HepG2 (cell line): Measurements from ENCODE around the gene ATP6V0E2. TPM values are rescaled to one million over a fixed set of nuclear protein-coding genes. Genes with fewer than 3 reads are reported as not detected.
A peak's percentile ranks its signal among the peaks of the same experiment; 100 is the strongest.

Experiments
- GTF2F1 ChIP-seq: fragments of 150-350 bp; IDR thresholded peaks from 2 replicates; pipeline ENCODE4 v1.6.1; 2014; ENCODE audit warnings: low read length
- POLR2A ChIP-seq, 2 experiments: IDR thresholded peaks; 2 replicates each; pipeline ENCODE4 v1.6.1; 2011; ENCODE audit warnings: low read depth in 2 of 2, low read length in 2 of 2, mild to moderate bottlenecking in 1 of 2, moderate library complexity in 1 of 2; ENCODE audit not compliant: insufficient read depth in 1 of 2
- SAFB2 ChIP-seq: sonication (generic); formaldehyde crosslinking; IDR thresholded peaks from 2 replicates; pipeline ENCODE4 v1.5.1; 2020; ENCODE audit warnings: missing genetic modification reagents, low read depth, mild to moderate bottlenecking, borderline replicate concordance
- ZFP36 ChIP-seq: fragments of 150-350 bp; IDR thresholded peaks from 2 replicates; pipeline ENCODE4 v1.6.1; 2018; ENCODE audit warnings: borderline replicate concordance, low read length, low read depth; ENCODE audit not compliant: partially characterized antibody
- ZMAT3 ChIP-seq: sonication (generic); formaldehyde crosslinking; conservative IDR thresholded peaks from 2 replicates; pipeline ENCODE4 v1.7.0; 2021; ENCODE audit warnings: missing genetic modification reagents
- ZNF605 ChIP-seq: sonication (generic); formaldehyde crosslinking; IDR thresholded peaks from 2 replicates; pipeline ENCODE4 v1.8.0; 2022; ENCODE audit warnings: mild to moderate bottlenecking, missing genetic modification reagents
- polyA plus RNA-seq, 8 experiments: library from polyadenylated mRNA; depleted of rRNA in 3 of 8; stranded (reverse) in 7 of 8; unstranded in 1 of 8; fragments of >200 nt; fragmentation: Illumina TruSeq in 4 of 8; extraction: Trizol in 4 of 8; gene quantifications; 2 replicates each; pipeline versions ENCODE4 v1.2.1 to v1.2.3, GENCODE V29; 2011 to 2016; ENCODE audit warnings: low read depth in 4 of 8, missing spikeins in 1 of 8, mixed read lengths in 1 of 8; ENCODE audit not compliant: insufficient read depth in 1 of 8
- total RNA-seq, 5 experiments: library from RNA; depleted of rRNA; stranded (reverse); fragments of >200 nt; fragmentation: Illumina TruSeq; extraction: Trizol; gene quantifications; 2 replicates each; pipeline ENCODE4 v1.2.3, GENCODE V29; 2016; ENCODE audit warnings: low read depth in 1 of 5
- TF ChIP-seq, protein P1 (sequence below): IDR thresholded peaks from 2 replicates; pipeline ENCODE4 v1.6.1; 2012; ENCODE audit warnings: low read length, improper control_type of control experiment
- TF ChIP-seq, protein P2 (sequence below): sonication (generic); formaldehyde crosslinking; IDR thresholded peaks from 2 replicates; pipeline ENCODE4 v1.8.1; 2023; ENCODE audit warnings: mild to moderate bottlenecking, inconsistent platforms, moderate library complexity, missing genetic modification reagents, borderline replicate concordance
- TF ChIP-seq, protein P3 (sequence below): sonication (generic); formaldehyde crosslinking; IDR thresholded peaks from 2 replicates; pipeline ENCODE4 v1.5.1; 2020; ENCODE audit warnings: missing genetic modification reagents, mild to moderate bottlenecking, borderline replicate concordance
- TF ChIP-seq, protein P4 (sequence below): sonication (generic); formaldehyde crosslinking; IDR thresholded peaks from 2 replicates; pipeline ENCODE4 v1.4.0; 2020; ENCODE audit warnings: mild to moderate bottlenecking, missing genetic modification reagents
- TF ChIP-seq, protein P5 (sequence below): fragments of 450-650 bp; IDR thresholded peaks from 2 replicates; pipeline ENCODE4 v1.6.1; 2016
- TF ChIP-seq, protein P6 (sequence below): IDR thresholded peaks from 2 replicates; pipeline ENCODE4 v1.6.1; 2012; ENCODE audit warnings: inconsistent platforms
- TF ChIP-seq, protein P7 (sequence below), 2 experiments: sonication (generic) in 1 of 2; formaldehyde crosslinking in 1 of 2; IDR thresholded peaks; 2 replicates each; pipeline versions ENCODE4 v1.5.1 to v1.6.1; 2011 to 2020; ENCODE audit warnings: borderline replicate concordance in 1 of 2, low read depth in 1 of 2, low read length in 1 of 2, mild to moderate bottlenecking in 1 of 2, missing genetic modification reagents in 1 of 2, moderate library complexity in 1 of 2
- TF ChIP-seq, protein P8 (sequence below): sonication (generic); formaldehyde crosslinking; IDR thresholded peaks from 2 replicates; pipeline ENCODE4 v1.5.1; 2020; ENCODE audit warnings: mild to moderate bottlenecking, missing genetic modification reagents, moderate library complexity

ATP6V0E2 gene
- total and polyA plus RNA-seq, 2 of the 13 experiments (the other 11 are each of a cell fraction or from before 2014, with no cell fraction given) = 36.8 to 203 TPM

DNA sequence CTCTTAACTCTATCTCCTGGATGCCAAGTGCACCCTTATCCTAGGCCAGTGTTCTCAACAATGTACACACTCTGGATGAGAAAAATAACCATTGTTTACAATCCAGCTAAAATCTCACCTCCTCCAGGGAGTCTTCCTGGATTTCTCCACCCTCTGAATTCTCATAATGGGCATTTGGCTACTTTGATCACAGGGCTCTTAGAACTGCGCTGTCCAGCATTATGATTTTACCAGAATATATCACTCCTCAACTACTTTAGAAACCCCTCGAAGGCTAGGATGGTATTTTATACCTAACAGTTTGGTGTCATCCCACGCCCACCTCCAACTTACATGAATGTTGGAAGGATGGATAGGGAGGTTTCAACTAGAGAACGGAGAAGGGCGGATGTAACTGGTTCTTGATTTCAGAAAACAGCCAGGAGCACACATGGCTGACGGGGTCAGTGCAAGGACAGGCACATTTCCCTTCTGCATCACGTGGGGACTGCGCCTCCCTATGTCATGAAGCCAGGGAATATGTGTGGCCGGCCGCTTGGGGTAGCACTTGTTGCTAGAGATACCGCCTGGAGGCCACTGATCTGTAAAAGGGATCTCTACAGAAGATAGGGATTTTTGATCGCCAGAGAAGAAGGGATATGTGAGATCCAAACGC lies 1.2 kb upstream of the ATP6V0E2 start (continued):
- TF ChIP-seq, protein P1, sequence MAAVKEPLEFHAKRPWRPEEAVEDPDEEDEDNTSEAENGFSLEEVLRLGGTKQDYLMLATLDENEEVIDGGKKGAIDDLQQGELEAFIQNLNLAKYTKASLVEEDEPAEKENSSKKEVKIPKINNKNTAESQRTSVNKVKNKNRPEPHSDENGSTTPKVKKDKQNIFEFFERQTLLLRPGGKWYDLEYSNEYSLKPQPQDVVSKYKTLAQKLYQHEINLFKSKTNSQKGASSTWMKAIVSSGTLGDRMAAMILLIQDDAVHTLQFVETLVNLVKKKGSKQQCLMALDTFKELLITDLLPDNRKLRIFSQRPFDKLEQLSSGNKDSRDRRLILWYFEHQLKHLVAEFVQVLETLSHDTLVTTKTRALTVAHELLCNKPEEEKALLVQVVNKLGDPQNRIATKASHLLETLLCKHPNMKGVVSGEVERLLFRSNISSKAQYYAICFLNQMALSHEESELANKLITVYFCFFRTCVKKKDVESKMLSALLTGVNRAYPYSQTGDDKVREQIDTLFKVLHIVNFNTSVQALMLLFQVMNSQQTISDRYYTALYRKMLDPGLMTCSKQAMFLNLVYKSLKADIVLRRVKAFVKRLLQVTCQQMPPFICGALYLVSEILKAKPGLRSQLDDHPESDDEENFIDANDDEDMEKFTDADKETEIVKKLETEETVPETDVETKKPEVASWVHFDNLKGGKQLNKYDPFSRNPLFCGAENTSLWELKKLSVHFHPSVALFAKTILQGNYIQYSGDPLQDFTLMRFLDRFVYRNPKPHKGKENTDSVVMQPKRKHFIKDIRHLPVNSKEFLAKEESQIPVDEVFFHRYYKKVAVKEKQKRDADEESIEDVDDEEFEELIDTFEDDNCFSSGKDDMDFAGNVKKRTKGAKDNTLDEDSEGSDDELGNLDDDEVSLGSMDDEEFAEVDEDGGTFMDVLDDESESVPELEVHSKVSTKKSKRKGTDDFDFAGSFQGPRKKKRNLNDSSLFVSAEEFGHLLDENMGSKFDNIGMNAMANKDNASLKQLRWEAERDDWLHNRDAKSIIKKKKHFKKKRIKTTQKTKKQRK = no peak
- TF ChIP-seq GTF2F1 = no peak
- TF ChIP-seq, protein P2, sequence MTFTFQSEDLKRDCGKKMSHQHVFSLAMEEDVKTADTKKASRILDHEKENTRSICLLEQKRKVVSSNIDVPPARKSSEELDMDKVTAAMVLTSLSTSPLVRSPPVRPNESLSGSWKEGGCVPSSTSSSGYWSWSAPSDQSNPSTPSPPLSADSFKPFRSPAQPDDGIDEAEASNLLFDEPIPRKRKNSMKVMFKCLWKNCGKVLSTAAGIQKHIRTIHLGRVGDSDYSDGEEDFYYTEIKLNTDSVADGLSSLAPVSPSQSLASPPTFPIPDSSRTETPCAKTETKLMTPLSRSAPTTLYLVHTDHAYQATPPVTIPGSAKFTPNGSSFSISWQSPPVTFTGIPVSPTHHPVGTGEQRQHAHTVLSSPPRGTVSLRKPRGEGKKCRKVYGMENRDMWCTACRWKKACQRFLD (CRISPR knock-in tag) = no peak
- TF ChIP-seq, protein P3, sequence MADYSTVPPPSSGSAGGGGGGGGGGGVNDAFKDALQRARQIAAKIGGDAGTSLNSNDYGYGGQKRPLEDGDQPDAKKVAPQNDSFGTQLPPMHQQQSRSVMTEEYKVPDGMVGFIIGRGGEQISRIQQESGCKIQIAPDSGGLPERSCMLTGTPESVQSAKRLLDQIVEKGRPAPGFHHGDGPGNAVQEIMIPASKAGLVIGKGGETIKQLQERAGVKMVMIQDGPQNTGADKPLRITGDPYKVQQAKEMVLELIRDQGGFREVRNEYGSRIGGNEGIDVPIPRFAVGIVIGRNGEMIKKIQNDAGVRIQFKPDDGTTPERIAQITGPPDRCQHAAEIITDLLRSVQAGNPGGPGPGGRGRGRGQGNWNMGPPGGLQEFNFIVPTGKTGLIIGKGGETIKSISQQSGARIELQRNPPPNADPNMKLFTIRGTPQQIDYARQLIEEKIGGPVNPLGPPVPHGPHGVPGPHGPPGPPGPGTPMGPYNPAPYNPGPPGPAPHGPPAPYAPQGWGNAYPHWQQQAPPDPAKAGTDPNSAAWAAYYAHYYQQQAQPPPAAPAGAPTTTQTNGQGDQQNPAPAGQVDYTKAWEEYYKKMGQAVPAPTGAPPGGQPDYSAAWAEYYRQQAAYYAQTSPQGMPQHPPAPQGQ = no peak
- TF ChIP-seq POLR2A (IDR thresholded peaks at IDR 0.05; ENCODE audit: insufficient read depth in 1 of 2, low read depth in 2 of 2, low read length in 2 of 2) = 0 out of 4 replicates have a peak, but pooled peaks of 1 of the 2 experiments have one; percentile 22
- TF ChIP-seq, protein P4, sequence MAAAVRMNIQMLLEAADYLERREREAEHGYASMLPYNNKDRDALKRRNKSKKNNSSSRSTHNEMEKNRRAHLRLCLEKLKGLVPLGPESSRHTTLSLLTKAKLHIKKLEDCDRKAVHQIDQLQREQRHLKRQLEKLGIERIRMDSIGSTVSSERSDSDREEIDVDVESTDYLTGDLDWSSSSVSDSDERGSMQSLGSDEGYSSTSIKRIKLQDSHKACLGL (CRISPR knock-in tag) = no peak
- no peak for TF ChIP-seq ZMAT3 (CRISPR knock-in tag)
- TF ChIP-seq, protein P5, sequence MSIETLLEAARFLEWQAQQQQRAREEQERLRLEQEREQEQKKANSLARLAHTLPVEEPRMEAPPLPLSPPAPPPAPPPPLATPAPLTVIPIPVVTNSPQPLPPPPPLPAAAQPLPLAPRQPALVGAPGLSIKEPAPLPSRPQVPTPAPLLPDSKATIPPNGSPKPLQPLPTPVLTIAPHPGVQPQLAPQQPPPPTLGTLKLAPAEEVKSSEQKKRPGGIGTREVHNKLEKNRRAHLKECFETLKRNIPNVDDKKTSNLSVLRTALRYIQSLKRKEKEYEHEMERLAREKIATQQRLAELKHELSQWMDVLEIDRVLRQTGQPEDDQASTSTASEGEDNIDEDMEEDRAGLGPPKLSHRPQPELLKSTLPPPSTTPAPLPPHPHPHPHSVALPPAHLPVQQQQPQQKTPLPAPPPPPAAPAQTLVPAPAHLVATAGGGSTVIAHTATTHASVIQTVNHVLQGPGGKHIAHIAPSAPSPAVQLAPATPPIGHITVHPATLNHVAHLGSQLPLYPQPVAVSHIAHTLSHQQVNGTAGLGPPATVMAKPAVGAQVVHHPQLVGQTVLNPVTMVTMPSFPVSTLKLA = peak; percentile 43; the same call in 1 of the 2 replicates
- peak; percentile 56; the same call in 1 of the 2 replicates for TF ChIP-seq ZNF605 (CRISPR knock-in tag)
- TF ChIP-seq, protein P6, sequence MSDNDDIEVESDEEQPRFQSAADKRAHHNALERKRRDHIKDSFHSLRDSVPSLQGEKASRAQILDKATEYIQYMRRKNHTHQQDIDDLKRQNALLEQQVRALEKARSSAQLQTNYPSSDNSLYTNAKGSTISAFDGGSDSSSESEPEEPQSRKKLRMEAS = peak; percentile 69; the same call in 1 of the 2 replicates
- TF ChIP-seq, protein P7, sequence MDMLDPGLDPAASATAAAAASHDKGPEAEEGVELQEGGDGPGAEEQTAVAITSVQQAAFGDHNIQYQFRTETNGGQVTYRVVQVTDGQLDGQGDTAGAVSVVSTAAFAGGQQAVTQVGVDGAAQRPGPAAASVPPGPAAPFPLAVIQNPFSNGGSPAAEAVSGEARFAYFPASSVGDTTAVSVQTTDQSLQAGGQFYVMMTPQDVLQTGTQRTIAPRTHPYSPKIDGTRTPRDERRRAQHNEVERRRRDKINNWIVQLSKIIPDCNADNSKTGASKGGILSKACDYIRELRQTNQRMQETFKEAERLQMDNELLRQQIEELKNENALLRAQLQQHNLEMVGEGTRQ (IDR thresholded peaks at IDR 0.05; ENCODE audit: low read depth, low read length) = peak; percentile 89
- TF ChIP-seq, protein P7 (CRISPR knock-in tag; IDR thresholded peaks at IDR 0.05; ENCODE audit: borderline replicate concordance) = peak; percentile 90; the same call in 1 of the 2 replicates
- TF ChIP-seq SAFB2 = no peak
- peak; percentile 99 for TF ChIP-seq ZFP36
- TF ChIP-seq, protein P8, sequence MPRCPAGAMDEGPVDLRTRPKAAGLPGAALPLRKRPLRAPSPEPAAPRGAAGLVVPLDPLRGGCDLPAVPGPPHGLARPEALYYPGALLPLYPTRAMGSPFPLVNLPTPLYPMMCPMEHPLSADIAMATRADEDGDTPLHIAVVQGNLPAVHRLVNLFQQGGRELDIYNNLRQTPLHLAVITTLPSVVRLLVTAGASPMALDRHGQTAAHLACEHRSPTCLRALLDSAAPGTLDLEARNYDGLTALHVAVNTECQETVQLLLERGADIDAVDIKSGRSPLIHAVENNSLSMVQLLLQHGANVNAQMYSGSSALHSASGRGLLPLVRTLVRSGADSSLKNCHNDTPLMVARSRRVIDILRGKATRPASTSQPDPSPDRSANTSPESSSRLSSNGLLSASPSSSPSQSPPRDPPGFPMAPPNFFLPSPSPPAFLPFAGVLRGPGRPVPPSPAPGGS (CRISPR knock-in tag) = no peak
